ENCODE results near the gene CMTR1.

DNA sequence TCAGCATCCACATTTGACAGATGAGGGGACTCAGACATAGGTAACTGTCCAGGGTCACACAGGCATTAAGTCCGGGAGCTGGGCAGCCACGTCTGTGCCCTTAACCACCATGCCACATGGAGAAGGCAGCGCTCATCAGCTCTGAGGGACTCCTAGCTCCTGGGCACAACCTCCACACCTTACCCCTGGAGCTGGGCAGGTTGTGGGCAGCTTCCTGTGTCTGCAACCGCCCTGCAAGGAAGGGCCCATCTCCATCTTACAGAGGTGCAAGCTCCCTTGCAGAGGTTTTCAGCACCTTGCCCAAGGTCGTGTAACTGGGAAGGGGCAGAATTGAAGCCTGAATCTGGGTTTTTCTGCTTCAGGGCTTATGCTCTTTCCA, 58.8 kb downstream of the CMTR1 start:
- TF ChIP-seq, protein P1, sequence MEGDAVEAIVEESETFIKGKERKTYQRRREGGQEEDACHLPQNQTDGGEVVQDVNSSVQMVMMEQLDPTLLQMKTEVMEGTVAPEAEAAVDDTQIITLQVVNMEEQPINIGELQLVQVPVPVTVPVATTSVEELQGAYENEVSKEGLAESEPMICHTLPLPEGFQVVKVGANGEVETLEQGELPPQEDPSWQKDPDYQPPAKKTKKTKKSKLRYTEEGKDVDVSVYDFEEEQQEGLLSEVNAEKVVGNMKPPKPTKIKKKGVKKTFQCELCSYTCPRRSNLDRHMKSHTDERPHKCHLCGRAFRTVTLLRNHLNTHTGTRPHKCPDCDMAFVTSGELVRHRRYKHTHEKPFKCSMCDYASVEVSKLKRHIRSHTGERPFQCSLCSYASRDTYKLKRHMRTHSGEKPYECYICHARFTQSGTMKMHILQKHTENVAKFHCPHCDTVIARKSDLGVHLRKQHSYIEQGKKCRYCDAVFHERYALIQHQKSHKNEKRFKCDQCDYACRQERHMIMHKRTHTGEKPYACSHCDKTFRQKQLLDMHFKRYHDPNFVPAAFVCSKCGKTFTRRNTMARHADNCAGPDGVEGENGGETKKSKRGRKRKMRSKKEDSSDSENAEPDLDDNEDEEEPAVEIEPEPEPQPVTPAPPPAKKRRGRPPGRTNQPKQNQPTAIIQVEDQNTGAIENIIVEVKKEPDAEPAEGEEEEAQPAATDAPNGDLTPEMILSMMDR (IDR thresholded peaks at IDR 0.05): no peak
- TF ChIP-seq EP300 (IDR thresholded peaks at IDR 0.05) (no peak), POLR2A (IDR thresholded peaks at IDR 0.05) (no peak)
